Limb (tissue), 2 donors: Measurements from ENCODE around the gene TMPRSS9.

Experiments used
- DNase-seq, 2 donors: peaks; one replicate each; pipeline ENCODE4 v3.0.0-alpha.2; 2016; ENCODE audit errors: extremely low spot score in 2 of 2

Gene TMPRSS9

DNA sequence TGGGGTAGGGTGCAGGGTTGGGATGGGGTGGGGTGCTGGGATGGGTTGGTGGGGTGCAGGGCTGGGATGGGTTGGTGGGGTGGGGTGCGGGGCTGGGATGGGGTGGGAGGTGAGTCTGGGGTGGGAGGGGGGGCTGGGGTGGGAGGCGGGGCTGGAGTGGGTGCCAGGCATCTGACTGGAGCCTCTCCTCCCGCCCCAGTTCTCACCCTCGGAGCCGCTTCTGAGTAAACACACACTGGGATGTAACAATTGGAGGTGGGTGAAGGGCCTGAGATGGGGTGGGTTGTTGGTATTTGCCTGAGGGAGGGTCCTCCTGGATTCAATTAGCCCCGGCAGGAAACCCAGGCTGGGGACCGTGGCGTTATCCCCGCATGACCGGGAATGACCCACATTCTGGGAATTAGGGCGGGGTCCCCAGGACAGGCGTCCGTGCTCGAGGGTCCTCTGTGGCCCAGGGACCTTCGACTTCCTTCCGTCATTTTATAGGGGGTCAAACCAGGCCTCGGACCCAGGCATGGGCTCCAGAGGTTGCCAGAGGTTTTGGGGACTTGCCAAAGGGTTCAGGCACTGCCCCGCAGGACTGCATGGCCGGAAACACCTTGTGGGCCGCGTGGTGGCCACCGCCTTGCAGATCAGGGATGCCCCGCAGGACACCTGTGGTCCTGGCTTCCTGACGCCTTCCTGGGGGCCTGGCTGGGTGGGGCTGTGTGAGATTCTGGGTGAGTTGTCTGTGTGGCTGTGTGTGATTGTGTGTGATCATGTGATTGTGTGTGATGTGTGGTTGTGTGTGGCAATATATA, 1.4 kb downstream of the TMPRSS9 start:
- DNase-seq, result no peak

DNA sequence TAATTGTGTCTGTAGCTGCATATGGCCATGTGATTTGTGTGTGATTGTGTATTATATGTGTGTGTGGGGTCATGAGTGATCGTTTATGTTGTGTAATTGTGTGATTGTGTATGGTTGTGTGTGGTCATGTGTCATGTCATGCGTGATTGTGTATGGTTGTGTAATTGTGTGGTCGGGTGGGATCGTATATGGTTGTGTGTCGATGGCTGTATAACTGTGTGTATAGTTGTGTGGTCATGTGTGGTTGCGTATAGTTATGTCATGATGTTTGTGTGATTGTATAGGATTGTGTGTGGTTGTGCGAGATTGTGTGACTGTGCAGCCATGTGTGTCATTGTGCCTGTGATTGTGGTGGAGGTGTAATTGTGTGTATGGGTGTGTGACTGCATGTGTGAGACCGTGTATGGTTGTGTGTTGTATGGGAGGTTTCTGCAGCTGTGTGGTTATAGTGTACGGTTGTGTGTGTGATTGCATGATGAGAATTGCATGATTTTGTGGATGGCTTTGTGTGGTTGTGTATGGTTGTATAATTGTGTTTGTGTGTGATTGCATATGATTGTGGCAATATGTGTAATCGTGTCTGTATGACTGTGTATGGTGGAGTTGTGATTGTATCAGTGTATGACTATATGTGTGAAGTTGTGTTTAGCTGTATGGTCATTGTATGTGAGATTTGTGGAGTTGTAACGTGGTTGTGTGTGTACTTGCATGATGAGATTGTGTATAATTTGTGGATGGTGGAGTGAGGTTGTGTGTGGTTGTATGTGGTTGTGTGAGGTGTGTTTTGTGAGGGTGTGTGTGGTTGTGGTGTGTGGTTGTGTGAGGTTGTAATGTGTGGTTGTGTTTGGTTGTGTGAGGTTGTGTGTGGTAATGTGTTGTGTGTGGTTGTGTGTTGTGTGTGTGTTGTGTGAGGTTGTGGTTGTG, 2.2 kb downstream of the TMPRSS9 start:
- no peak for DNase-seq

DNA sequence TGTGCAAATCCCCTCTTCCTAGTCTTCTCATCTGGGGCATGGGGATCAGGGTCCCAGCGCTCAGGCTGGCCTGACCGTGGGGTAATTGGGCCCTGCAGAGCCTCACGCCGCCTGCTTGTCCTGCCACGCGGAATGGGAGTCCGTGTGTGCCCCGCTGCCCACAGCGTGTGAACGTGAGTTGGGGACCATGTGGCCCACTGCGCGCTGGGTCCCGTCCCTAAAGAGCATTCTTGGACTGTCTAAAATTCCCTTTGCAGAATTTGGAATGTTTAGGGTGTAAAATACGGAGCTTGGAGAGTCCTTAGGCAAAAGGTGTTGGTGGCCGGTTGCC, 2.9 kb downstream of the TMPRSS9 start:
- DNase-seq, result no peak

DNA sequence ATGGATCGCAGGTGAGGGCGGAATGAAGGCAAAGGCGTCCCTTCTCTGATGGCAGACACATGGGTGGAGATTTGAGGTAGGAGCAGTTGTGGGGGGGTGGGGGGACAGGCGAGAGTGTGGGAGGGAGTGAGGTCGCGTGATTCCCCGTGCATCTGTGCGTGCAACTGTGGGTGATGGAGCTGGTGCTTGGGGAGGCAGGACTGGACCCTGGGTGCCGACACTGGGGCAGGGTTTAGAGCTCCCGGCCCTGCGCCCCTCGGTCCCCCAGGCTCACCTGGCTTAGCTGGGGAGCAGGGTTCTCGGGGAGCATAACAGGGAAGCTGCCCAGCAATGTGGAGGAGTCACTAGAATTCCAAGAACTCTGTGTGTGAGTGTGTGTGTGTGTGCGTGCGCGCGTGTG, 3.4 kb downstream of the TMPRSS9 start:
- no peak for DNase-seq

DNA sequence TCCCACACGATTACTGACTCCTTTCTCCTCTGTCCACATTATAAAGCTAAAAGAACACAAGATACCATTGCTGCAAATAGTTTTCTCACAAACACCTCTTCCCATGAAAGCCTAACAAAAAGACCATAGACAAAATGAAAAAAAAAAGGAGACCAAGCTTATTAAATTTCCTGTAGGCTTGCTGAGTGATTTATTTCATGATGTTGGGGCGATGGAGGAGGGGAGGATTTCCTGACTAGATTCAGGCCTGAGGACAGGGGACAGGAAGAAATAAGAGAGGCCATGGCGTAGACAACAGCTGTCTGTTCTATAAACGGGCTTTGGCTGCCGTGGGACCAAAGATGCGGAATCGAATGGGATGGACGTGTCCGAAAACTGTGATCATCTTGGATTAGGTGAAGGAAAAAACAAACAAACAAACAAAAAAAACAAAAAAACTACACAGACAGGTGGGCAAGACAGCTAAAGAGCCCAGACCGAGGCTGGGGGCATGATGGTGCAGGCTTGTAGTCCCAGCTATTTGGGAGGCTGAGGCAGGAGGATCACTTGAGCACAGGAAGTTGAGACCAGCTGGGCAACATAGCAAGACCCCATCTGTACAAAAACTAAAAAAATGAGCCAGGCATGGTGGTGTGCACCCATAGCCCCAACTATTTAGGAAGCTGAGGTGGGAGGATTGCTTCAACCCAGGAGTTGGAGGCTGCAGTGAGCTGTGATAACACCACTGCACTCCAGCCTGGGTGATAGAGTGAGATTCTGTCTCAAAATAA, 5.3 kb downstream of the TMPRSS9 start:
- DNase-seq, result no peak

DNA sequence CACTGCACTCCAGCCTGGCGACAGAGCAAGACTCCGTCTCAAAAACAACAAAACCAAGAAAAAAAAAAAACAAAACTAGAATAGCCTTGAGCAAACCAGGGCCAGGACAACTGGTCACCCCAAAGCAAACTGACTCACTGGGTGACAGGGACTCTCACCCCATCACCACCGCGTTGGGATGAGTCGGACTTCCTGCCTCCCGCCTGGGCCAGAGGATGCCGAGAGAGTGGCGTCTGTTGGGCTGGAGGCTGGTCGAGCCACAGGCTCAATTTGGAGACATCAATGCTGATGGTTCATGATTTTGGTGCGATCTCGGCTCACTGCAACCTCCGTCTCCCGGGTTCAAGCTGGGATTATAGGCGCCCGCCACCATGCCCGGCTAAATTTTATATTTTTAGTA, 11.6 kb downstream of the TMPRSS9 start:
- no peak for DNase-seq

DNA sequence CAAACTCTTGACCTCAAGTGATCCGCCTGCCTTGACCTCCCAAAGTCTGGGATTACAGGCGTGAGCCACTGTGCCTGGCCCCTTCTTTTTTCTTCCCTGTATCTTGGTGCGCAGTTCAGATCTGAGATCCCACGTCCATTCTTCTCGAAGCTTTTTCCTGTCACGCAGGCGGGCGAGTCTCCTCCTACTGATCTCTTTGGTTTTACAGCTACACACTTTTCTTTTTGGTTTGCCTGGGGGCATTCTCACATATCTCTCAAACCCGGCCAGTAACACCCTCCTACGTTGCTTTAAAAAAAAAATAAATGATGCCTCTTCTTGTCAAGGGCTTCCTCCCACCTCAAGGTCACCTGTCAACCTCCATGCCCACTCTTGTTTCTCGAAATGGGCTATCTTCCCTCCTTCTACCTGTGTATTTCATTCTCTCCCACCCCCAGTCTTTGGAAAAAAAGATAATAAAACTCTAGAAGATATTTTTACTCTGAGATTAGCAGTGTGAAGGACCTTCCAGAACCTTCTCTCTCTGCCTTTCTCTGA, 12.1 kb downstream of the TMPRSS9 start:
- DNase-seq, result no peak

DNA sequence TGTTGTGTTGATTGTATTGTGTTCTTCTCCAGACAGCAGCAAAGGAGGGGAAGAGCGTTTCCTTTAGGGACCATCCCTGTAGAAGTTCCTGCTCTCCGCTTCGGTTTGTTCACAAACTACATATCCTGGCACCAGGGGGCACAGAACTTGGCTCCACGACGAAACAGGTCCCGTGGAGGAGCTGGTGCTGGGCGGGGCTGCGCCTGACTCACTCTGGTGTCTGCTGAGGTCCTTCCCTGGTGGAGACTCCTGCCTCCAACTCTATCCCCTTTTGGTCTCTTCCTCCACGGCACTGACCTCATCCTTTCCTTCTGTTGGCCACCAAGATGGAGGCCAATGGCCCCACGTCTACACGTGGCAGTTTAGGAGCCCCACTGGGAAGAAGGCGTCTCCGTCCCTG, 14.7 kb downstream of the TMPRSS9 start:
- DNase-seq, result no peak

DNA sequence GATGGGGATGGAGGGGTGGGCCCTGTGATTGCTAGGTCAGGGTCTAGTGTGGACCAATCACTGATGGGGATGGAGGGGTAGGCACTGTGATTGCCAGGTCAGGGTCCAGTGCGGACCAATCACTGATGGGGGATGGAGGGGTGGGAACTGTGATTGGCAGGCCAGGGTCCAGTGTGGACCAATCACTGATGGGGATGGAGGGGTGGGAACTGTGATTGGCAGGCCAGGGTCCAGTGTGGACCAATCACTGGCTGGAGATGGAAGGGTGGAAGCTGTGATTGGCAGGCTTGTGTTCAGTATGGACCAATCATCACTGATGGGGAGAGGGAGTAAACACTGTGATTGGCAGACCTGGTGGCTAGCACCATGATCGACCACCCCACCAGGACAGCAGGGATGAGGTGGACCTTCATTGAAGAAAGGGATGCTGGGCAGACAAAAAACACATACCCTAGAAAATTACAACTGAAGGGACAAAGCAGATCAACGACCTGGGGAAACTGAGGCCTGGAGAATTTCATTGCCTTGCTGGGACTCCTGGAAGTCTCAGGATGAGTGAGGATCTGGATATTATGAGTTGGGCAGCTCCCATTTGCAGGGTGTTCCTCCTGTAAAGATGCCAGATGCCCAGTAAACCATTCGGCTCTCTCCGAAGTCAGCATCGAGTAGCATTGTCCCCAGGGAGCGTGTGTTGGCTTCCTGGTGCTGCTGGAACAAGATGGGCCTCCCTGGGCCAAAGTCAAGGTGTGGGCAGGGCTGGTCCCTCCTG, 15.5 kb downstream of the TMPRSS9 start:
- DNase-seq, result no peak

DNA sequence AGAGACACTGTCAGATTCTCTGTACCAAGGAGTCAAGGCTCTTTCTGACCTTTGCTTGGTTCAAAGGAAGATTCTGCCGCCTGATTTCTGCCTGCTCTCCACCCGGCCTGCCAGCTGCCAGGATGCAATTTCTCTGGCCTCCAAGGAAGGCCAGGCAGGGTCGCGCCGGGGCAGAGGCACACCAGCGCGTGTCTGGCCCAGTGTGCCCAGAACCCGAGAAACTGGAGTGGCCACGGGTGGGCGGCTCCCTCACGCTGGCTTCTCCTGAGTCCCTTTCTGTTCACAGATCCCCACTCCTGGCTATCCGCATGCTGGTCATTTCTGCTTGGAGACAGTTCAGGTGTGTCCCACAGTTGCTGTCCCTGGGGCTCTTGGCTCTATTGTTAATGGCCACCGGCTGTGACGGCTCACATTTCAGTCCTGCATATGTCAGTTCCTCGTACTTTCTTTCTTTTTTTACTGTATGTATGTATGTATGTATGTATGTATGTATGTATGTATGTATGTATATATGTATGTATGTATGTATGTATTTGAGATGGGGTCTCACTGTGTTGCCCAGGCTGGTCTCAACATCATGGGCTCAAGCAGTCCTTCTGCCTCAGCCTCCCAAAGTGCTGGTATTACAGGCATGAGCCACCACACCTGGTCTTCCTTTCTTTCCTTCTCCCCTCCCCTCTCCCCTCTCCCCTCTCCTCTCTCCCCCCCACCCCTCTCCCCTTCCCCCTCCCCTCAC, 16.9 kb downstream of the TMPRSS9 start:
- no peak for DNase-seq

DNA sequence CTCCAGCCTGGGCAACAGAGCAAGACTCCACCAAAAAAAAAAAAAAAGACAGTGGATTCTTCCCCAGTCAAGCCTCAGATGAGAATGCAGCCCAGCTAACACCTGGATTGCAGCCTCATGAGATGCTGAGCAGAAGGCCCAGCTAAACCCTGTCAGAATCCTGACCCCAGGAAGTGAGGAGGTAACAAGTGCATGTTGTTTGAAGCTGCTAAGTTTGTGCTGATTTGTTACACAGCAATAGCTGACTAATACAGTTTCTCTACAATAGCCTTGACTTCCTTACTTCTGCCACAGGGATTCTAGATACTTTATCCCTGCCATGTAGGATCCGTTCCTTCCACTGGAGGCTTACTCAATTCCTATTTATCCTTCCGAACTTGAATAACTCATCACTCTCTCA, 20.5 kb downstream of the TMPRSS9 start:
- no peak for DNase-seq

DNA sequence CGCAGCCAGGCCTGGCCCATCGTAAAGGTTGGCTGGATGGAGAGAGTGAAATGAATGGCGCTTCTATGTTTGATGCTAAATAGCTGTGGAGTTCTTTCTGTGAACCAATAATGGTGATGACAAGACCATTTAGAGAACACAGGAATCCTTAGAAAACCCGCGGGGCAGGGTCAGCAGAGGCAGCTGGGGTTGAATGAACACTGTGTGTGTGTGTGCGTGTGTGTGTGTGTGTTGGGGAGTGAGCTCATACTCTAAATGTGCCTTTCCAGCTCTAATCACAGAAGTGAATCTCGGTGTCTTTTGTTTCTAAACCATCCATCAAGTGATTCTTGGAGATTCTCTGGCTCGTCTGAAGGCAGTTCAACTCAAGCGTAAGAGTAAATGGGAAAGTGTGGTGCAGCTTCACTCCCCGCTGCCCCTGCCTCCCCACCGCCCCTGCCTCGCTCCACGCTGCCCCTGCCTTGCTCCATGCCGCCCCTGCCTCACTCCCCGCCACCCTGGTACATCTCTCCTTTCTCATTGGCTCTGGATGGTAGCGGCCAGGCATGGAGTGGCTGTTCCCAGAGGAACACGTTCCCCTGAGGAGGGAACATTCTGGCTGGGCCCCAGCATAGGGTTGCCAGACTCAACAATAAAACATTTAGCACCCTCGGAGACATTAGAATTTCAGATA, 21.2 kb downstream of the TMPRSS9 start:
- DNase-seq, result peak in 1 of 2 donors; percentile 70

DNA sequence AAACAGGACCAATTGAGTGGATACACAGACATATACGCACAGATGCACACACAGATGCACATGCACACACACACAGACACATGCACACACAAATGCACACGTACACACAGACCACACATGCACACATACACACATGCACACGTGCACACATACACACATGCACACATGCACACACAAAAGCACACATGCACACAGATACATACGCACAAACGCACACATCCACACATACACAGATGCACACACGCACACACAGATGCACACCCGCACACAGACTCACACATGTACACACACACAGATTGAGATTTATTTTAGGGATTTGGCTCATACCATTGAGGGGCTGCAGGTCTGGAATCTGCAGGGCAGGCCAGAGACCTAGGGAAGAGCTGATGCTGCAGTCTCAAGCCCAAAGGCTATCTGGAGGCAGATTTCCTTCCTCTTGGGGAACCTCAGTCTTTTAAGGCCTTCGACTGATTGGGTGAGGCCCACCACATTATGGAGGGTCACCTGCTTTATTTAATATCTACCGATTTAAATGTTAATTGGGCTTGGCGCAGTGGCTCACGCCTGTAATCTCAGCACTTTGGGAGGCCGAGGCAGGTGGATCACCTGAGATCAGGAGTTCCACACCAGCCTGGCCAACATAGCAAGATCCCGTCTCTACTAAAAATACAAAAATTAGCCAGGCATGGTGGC, 22.6 kb downstream of the TMPRSS9 start:
- DNase-seq, result no peak

DNA sequence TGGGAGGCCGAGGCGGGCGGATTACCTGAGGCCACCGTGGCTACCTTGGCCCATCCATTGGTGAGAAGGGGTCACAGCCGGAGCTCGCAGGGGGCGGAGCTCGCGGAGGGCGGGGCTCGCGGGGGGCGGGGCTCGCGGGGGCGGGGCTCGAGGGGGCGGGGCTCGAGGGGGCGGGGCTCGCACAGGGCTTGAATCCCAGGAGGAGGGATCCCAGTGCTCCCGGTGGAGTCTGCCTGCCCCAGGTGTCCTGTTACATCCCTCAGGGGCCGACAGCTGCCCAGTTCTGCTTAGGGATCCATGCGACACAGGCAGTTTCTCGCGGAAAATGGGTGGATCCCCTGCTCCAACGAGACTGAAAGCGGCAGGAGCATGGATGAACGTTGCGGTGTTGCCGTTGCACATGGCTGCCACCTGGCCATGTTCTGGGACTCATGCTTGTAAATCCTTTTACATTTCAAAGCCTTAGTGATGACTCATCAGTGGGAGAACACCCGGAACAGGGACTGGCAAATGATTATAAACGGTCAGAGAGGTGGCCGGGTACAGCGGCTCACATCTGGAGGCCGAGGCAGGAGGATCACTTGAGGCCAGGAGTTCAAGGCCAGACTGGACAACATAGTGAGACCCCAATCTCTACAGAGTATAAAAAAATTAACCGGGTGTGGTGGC, 25.1 kb downstream of the TMPRSS9 start:
- DNase-seq, result peak in 1 of 2 donors; percentile 51

DNA sequence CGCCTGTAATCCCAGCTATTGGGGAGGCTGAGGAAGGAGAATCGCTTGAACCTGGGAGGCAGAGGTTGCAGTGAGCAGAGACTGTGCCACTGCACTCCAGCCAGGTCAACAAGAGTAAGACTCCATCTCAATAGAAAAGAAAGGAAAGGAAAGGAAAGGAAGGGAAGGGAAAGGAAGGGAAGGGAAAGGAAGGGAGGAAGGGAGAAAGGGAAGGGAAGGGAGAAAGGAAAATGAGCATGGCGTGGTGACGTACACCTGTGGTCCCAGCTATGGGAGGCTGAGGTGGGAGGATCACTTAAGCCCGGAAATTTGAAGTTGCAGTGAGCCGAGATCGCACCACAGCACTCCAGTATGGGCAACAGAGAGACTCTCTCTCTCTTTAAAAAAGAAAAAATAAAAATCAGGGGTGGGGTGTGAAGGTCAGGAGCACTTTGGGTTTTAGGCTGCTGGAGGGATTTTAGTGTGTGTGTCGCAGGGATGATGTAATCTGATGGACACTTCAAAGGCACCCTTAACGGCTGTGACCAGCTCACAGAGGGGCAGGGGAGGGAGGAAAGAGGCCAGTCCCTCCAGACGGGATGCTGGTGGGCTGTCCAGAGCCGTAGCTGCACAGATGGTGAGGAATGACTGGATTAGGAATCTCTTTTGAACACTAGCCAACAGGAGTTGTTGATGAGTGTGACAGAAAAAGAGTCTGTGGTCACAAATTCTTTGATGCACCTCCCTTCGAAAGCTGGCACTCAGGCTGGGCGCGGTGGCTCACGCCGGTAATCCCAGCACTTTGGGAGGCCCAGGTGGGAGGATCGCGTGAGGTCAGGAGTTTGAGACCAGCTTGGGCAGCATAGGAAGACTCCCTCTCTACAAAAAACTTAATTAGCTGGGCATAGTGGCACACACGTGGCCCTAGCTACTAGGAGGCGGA, 27.6 kb downstream of the TMPRSS9 start:
- DNase-seq, result no peak

DNA sequence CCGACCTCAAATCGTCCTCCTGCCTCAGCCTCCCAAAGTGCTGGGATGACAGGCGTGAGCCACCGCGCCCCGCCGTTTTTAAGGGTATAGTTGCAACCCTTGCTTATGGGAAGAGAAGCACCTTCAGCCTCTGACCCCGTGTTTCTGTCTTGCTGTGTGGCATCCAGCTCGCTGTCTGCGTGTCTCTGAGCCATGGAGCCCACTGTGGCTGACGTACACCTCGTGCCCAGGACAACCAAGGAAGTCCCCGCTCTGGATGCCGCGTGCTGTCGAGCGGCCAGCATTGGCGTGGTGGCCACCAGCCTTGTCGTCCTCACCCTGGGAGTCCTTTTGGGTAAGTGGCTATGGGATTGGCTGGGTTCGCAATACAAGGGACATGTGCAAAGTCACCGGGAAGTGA, 29.5 kb downstream of the TMPRSS9 start:
- DNase-seq, result no peak

DNA sequence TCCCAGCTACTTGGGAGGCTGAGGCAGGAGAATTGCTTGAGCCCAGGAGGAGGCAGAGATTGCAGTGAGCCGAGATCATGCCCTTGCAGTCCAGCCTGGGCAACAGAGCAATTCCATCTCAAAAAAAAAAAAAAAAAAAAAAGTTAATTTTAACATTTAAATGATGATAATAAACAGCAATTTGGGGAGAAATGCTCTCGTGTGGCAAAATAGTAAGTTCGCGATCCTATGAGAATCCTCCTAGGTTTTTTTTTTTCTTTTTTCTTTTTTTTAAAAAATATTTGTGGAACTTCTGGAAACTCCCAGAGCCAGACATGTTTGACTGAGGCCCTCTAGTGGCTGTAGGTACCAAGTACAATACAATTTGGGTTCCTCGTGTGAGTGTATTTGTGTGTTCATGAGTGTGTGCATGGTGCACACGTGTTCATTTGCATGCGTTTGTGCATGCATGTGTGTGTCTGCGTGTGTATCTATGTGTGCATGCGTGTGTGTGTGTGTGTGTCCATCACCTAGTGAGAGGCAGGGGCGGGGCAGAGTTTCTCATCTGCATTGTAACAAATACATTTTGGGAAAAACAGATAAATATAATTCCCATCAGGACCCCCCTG, 31.2 kb downstream of the TMPRSS9 start:
- DNase-seq, result peak in 1 of 2 donors; percentile 66
